Measurements from ENCODE around the gene NECAB2. TPM values are rescaled to one million over a fixed set of nuclear protein-coding genes. Genes with fewer than 3 reads are reported as not detected.

Gene NECAB2
- total and polyA plus RNA-seq, 2 experiments from 2014 or later, result 1.6 to 5.1 TPM

- TF ChIP-seq, protein P1, sequence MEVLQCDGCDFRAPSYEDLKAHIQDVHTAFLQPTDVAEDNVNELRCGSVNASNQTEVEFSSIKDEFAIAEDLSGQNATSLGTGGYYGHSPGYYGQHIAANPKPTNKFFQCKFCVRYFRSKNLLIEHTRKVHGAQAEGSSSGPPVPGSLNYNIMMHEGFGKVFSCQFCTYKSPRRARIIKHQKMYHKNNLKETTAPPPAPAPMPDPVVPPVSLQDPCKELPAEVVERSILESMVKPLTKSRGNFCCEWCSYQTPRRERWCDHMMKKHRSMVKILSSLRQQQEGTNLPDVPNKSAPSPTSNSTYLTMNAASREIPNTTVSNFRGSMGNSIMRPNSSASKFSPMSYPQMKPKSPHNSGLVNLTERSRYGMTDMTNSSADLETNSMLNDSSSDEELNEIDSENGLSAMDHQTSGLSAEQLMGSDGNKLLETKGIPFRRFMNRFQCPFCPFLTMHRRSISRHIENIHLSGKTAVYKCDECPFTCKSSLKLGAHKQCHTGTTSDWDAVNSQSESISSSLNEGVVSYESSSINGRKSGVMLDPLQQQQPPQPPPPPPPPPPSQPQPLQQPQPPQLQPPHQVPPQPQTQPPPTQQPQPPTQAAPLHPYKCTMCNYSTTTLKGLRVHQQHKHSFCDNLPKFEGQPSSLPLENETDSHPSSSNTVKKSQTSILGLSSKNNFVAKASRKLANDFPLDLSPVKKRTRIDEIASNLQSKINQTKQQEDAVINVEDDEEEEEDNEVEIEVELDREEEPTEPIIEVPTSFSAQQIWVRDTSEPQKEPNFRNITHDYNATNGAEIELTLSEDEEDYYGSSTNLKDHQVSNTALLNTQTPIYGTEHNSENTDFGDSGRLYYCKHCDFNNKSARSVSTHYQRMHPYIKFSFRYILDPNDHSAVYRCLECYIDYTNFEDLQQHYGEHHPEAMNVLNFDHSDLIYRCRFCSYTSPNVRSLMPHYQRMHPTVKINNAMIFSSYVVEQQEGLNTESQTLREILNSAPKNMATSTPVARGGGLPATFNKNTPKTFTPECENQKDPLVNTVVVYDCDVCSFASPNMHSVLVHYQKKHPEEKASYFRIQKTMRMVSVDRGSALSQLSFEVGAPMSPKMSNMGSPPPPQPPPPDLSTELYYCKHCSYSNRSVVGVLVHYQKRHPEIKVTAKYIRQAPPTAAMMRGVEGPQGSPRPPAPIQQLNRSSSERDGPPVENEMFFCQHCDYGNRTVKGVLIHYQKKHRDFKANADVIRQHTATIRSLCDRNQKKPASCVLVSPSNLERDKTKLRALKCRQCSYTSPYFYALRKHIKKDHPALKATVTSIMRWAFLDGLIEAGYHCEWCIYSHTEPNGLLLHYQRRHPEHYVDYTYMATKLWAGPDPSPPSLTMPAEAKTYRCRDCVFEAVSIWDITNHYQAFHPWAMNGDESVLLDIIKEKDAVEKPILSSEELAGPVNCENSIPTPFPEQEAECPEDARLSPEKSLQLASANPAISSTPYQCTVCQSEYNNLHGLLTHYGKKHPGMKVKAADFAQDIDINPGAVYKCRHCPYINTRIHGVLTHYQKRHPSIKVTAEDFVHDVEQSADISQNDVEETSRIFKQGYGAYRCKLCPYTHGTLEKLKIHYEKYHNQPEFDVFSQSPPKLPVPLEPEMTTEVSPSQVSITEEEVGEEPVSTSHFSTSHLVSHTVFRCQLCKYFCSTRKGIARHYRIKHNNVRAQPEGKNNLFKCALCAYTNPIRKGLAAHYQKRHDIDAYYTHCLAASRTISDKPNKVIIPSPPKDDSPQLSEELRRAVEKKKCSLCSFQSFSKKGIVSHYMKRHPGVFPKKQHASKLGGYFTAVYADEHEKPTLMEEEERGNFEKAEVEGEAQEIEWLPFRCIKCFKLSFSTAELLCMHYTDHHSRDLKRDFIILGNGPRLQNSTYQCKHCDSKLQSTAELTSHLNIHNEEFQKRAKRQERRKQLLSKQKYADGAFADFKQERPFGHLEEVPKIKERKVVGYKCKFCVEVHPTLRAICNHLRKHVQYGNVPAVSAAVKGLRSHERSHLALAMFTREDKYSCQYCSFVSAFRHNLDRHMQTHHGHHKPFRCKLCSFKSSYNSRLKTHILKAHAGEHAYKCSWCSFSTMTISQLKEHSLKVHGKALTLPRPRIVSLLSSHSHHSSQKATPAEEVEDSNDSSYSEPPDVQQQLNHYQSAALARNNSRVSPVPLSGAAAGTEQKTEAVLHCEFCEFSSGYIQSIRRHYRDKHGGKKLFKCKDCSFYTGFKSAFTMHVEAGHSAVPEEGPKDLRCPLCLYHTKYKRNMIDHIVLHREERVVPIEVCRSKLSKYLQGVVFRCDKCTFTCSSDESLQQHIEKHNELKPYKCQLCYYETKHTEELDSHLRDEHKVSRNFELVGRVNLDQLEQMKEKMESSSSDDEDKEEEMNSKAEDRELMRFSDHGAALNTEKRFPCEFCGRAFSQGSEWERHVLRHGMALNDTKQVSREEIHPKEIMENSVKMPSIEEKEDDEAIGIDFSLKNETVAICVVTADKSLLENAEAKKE (CRISPR knock-in tag; IDR thresholded peaks at IDR 0.05), result no peak
- TF ChIP-seq NANOG (IDR thresholded peaks at IDR 0.05; ENCODE audit: borderline replicate concordance) (no peak), EZH2phosphoT487 (IDR thresholded peaks at IDR 0.05; ENCODE audit: unreplicated experiment) (no peak)
- TF ChIP-seq, protein P2, sequence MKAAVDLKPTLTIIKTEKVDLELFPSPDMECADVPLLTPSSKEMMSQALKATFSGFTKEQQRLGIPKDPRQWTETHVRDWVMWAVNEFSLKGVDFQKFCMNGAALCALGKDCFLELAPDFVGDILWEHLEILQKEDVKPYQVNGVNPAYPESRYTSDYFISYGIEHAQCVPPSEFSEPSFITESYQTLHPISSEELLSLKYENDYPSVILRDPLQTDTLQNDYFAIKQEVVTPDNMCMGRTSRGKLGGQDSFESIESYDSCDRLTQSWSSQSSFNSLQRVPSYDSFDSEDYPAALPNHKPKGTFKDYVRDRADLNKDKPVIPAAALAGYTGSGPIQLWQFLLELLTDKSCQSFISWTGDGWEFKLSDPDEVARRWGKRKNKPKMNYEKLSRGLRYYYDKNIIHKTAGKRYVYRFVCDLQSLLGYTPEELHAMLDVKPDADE (IDR thresholded peaks at IDR 0.05), result no peak
- TF ChIP-seq, protein P3, sequence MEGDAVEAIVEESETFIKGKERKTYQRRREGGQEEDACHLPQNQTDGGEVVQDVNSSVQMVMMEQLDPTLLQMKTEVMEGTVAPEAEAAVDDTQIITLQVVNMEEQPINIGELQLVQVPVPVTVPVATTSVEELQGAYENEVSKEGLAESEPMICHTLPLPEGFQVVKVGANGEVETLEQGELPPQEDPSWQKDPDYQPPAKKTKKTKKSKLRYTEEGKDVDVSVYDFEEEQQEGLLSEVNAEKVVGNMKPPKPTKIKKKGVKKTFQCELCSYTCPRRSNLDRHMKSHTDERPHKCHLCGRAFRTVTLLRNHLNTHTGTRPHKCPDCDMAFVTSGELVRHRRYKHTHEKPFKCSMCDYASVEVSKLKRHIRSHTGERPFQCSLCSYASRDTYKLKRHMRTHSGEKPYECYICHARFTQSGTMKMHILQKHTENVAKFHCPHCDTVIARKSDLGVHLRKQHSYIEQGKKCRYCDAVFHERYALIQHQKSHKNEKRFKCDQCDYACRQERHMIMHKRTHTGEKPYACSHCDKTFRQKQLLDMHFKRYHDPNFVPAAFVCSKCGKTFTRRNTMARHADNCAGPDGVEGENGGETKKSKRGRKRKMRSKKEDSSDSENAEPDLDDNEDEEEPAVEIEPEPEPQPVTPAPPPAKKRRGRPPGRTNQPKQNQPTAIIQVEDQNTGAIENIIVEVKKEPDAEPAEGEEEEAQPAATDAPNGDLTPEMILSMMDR (conservative IDR thresholded peaks at IDR 0.05; ENCODE audit: low read depth in 2 of 2), result no peak
Measured at GRCh38 chr16:83931556-83931955, 36.5 kb upstream of the NECAB2 start (continued).

- H2AFZ ChIP-seq, result no peak overlapping the region
- ATAC-seq (peak; percentile 28), DNase-seq (ENCODE audit: low spot score) (no peak)
- H3K4me3 Mint-ChIP-seq, result no peak overlapping the region
- H3K4me2 ChIP-seq, result no peak overlapping the region
- no peaks in the 10 kb centered on the region for H3K36me3 ChIP-seq (ENCODE audit: insufficient read depth)
- peaks cover 2% of the 10 kb centered on the region for H3K4me1 Mint-ChIP-seq
- no peak overlapping the region for H3K4me3 ChIP-seq
- H4K20me1 ChIP-seq (replicated peaks; ENCODE audit: insufficient read depth), result no peaks in the 10 kb centered on the region
- H3K36me3 Mint-ChIP-seq (ENCODE audit: low read depth), result no peaks in the 10 kb centered on the region; the same call in 2 of the 3 replicates
- H3K27me3 Mint-ChIP-seq (ENCODE audit: insufficient read depth, low read depth, poor library complexity), result peaks cover 15% of the 10 kb centered on the region
- no peak overlapping the region for H3K27ac Mint-ChIP-seq
- no peak overlapping the region for H3K27ac ChIP-seq (ENCODE audit: low read depth)
- H3K9me3 Mint-ChIP-seq, result no peaks in the 10 kb centered on the region
- no peaks in the 10 kb centered on the region for H3K9me2 ChIP-seq (ENCODE audit: insufficient read depth)
- H3K4me1 ChIP-seq (ENCODE audit: insufficient read depth), result peaks cover 6% of the 10 kb centered on the region; the same call in 1 of the 2 replicates
- H3K27me3 ChIP-seq (ENCODE audit: insufficient read depth), result no peaks in the 10 kb centered on the region
- TF ChIP-seq, protein P1 (CRISPR knock-in tag; IDR thresholded peaks at IDR 0.05), result no peak
- TF ChIP-seq ZNF114 (CRISPR knock-in tag; IDR thresholded peaks at IDR 0.05), result no peak
- H3K79me2 ChIP-seq (replicated peaks; ENCODE audit: insufficient read depth), result no peaks in the 10 kb centered on the region
- H3F3A ChIP-seq (replicated peaks; ENCODE audit: low read depth), result no peaks in the 10 kb centered on the region
Measured at GRCh38 chr16:83932304-83932703, 35.7 kb upstream of the NECAB2 start.

All from GM23338 (cell line).